Activated effector memory CD4-positive, alpha-beta T cell treated with anti-CD3 and anti-CD28 coated beads, Interleukin-2, amount 50 U/mL, for 16 hours (primary cell): ENCODE data around the gene SCGB3A1.

Experiments used
- DNase-seq: peaks from one replicate; pipeline ENCODE4 v3.0.0-alpha.2; 2020

Gene SCGB3A1

DNA sequence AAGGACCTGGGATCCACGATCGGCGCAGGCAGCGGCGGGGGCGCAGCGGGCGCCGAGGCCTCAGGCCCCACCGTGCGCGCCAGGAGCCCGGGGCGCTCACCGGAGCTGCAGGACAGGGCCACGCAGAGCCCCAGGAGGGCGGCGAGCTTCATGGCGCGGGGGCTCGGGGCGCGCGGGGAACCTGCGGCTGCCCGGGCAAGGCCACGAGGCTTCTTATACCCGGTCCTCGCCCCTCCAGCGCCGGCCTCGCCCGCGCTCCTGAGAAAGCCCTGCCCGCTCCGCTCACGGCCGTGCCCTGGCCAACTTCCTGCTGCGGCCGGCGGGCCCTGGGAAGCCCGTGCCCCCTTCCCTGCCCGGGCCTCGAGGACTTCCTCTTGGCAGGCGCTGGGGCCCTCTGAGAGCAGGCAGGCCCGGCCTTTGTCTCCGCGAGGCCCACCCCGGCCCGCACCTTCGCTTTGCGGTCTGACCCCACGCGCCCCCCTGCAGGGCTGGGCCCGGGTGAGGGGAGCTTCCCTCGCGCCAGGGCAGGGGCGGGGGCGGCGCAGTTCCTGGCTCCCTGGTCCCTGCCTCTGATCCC is at the start of gene SCGB3A1:
TSS of gene SCGB3A1 (minus strand) at position 189 of the 577 bp plus-strand sequence. CDS start at position 152, 37 bp downstream.
- DNase-seq, result no peak

GRCh38 chr5:180640611-180640860 is 49.2 kb upstream of the SCGB3A1 start:
- DNase-seq, result no peak

GRCh38 chr5:180639741-180640610 is 48.7 kb upstream of the SCGB3A1 start:
- DNase-seq, result peak; percentile 54

GRCh38 chr5:180639287-180639686 is 48.0 kb upstream of the SCGB3A1 start:
- no peak for DNase-seq

DNA sequence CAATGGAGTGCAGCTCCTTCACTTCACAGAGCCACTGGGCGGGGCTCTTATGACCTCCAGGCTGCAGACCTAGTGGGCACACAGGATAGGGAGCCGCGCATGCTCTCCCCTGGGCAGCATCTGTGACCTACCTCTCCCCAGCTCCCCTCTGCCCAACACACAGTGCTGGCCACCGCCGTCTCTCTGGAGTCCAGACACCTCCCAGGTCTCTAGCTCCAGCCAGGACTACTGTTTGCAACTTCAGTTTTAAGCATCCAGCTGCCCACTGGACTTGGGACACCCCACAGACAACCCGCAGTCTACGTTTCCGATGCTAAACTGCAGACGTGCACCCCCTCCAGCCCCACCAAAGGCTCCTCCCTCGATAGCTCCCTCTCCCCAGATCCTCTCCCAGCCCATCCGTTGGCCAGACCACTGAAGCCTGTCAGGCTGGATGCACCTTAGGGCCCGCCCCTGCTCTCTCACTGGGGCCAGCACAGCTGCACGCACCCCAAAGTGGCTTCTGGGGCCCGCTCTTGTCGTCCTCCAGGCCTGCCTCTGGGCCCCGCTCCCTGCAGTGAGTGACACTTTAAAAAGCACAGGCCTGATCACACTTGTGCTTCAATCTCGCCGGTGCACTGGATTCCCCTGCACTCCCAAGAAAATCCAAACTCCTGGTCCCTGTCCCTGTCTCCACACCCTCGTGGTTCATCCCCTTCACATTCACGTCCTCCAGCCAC is 46.8 kb upstream of the SCGB3A1 start:
- DNase-seq, result peak; percentile 24

- DNase-seq, result peak; percentile 53
Observed at GRCh38 chr5:180636403-180637075, 45.2 kb upstream of the SCGB3A1 start.

GRCh38 chr5:180636016-180636402 is 44.7 kb upstream of the SCGB3A1 start:
- no peak for DNase-seq

- no peak for DNase-seq
Observed at GRCh38 chr5:180633283-180634177, 42.2 kb upstream of the SCGB3A1 start.

DNA sequence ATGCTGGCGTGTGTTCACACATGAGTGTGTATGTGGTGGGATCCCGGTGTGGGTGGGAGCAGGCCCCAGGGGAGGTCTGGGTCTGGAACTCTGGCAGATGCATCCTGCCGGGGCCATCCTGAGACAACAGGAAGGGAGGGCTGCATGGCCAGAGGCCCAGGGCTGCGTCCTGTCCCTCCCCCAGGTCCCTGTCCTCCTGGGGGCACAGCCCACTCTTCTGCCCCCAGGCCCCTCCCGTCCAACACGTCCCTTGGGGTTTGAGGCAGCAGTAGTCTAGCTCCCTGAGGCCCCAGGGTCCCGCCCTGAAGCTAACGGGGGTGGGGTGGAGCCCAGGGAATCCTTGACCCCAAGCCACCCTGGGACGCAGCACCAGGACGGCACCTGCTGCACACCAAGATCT is 41.5 kb upstream of the SCGB3A1 start:
- no peak for DNase-seq

DNA sequence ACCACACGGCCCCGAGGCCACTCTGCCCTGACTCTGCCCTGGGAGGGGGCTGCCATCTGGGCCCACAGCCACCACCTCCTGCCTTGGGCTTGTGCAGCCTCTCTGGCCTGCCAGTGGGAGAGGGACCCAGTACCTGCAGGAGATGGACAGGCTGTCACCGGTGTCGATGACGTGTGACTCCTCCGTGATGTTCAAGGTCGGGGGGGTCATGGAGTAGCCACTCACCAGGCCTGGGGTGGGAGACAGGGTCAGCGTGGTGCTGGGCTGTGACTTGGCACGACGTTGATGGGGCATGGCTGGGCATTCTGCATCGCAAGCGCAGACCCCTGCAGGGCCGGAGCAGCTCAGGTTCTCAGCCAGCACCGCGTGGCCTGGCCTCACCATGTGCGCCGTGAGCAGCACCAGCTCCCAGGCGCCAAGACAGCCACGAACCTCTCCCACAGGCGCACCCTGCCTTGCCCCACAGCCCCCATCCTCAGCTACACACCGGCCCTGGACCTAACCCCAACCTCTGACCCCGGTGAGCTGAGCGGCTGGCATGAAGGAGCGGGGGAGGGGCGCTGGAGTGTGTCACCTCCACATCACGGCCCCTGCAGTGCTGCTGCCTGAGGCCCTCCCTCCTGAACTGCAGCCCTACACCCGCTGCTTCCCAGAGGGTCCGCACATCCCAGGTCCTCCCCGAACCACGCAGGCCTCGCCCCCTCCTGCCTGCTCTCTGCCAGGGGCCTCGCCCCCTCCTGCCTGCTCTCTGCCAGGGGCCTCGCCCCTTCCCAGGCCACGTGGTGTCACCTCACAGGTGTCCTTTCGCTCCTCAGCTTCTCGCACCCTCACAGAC is 40.5 kb upstream of the SCGB3A1 start:
- no peak for DNase-seq

DNA sequence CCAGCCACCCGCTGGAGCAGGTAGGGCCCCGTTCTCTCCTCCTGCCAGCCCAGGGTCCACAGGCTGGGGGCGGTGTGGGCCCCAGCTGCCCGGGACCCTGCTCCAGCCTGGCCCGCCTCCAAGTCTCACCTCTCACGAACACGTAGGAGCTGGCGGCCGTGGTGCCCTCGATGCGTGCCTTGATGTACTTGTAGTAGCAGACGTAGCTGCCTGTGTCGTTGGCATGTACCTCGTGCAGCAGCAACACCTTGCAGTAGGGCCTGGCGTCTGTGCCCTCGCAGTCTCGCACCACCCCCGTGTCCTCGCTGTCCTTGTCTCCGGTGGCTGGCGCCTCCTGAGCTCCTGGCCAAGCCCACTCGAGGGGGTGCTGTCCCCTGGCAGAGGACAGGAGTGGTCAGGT is 39.1 kb upstream of the SCGB3A1 start:
- DNase-seq, result no peak

DNA sequence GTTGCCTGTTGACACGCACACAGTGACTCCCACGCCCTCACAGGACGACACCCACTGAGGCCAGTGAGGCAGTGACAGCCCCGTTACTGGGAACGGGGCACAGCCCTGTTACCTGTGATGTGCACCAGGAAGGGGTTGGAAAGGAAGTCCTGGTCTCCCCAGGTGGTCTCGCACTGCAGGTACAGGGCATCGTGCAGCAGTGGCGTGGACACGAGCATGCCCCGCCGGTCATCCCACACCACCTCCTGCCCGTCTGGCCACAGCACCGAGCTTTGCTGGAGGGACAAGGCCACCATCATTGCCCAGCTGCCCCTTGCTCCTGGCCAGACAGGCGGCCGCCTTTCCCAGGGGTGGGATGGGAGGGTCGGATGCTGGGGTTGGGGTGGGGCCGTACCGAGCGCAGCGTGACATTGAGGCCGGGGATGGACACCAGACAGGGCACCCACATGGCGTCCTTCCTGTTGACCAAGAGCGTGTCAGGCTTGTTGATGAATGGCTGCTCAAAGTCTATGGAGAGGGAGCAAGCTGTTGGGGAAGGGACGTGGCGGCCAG is 38.6 kb upstream of the SCGB3A1 start:
- DNase-seq, result no peak

DNA sequence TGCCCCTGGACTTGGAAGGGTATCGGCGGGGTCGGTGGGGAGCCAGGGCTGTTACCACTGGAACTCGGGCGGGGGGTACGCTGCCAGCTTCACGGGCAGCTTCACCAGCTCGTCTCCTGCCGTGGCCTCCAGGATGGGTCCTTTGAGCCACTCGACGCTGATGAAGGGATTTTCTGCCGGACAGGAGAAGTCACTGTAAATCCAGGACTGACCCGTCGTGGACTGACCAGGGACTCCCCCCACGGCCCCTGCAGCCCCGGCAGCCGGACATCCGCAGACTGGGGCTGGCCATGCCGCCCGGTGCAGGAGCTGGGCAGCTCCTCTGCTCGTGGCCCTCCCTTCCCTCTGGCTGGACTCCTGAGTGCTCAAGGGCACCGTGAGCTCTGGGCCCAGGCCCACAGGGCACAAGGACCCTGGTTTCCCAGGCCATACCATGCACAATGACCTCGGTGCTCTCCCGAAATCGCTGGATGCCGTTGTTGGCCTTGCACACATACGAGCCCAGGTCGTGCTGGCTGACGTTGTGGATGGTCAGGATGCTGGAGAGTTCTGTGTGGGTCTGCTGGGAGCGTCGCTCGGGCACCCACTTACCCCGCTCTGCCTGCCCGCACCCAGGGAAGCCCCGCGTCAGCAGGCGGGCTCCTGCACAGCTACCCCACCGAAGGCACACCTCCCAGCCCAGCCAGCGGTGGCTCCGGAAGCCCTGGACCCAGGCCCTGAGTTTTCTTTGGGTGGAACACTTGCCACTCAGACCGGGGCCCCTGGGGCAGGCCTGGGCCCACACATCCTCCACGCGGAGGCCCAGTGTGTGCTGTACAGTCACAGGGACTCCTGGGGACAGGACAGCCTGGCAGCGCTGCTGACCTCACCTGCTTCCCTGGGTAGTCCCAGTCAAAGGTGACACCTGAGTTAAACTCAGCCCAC is 37.8 kb upstream of the SCGB3A1 start:
- no peak for DNase-seq

- no peak for DNase-seq
Observed at GRCh38 chr5:180628211-180628610, 36.9 kb upstream of the SCGB3A1 start.

DNA sequence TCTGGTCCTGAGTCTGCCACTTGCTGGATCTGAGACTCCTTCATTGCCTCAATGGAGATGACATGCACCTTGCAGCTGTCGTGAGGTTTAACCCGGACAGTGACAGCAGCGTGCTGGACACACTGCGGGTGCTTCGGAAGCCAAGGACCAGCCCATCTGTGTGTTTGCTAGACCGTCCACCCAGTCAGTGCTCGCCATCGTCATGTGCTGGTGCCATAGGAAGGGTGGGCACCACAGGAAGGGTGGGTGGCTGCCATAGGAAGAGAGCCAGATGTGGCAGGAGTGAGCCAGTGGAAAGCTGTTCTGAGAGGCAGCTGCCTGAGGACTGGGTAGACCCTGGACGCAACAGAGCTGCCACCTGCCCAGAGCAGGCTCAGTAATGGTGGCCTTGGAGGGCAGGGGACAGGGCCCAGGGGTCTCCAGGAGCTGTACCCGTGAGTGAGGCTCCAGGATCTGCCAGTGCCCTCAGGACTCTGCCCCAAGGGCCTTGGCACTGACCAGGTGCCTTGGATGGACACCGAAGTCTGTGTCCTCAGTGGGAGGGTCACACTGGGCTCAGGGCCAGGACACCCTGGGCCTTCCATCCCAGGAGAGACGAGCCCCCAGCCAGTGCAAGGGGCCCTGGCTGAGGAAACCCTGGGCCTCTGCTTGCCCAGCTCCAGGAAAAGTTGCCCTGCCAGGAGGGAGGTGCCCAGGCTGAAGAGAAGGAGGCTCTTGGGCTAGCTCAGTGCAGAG is 36.3 kb upstream of the SCGB3A1 start:
- no peak for DNase-seq

DNA sequence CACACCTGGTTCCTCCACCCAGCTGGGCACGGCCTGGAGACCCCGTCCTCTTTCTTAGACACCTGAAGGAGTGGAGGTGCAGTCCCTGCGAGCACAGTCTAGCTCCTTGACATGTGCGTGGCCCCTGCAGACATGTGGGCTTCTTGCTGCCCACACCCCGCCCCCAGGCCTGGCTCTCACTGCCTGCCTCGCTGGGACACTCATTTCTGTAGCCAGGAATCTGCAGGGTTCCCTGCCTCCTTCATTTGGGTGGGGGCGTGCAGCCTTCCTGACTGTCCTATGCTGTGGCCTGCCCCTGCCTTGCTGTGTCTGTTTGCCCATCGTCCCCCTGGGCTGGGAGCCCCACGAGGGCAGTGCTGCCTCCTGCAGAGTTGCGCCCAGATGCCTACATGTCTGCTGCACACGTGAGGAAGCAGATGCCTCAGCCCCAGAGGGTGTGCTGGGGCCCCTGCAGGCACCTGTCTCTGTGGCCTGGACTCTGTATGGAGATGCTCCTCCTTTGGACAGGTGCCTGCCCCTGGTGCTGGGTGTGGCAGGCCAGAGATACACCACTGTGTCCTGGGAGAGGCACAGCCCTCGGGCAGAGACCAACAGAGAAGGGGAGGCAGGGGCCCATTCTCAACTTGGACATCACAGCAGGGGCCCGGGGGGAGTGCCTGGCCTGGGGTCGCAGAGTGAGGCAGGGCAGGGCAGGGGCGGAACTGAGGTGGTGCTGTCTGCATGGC is 35.5 kb upstream of the SCGB3A1 start:
- no peak for DNase-seq

DNA sequence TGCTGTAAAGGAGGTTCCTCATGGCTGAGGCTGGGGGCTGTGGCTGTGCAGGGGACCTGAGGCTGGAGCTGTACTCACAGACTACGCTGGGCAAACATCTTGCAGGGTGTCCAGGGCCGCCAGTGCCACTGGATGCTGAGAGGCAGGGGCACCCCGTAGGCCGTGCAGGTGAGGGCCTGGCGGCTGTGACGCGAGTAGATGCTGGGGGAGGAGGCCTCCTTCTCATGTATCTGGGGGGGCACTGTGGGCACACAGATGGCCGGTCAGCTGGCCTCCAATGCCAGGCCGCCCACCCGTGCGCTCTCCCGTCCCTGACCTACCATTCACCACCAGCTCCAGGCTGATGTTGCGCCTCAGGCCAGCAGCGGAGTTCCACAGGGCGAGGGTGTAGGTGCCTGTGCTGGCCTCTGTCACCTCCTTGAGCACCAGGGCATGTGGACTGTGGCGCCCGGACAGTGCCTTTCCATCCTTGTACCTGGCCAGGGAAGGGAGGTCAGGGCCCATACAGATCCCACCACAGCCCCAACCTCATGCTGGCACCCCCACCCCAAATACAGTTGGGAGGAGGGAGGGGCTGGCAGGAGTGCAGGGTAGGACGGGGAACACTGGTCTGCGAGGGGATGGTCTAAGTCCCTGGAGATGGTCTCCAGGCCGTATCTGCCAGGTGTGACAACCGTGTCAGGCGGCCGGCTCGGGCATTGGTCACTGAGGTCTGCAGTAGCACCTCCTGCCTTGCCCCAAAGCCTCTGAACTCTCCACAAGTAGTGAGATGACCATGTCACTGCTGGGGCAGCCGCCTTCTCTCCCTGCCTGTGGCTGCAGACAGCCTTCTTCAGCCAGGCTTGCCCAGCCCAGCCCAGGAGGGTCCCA is 34.7 kb upstream of the SCGB3A1 start:
- no peak for DNase-seq
